HG02852 (cell line): ENCODE measurements around the gene SECTM1.

Experiments used
- ATAC-seq: cut with Tn5 transposase; IDR thresholded peaks from one replicate; pipeline ENCODE4 v1.9.1; 2021; ENCODE audit warnings: mild to moderate bottlenecking, moderate library complexity; ENCODE audit not compliant: unreplicated experiment

Gene SECTM1

GRCh38 chr17:82283208-82283749, 50.3 kb downstream of the SECTM1 start:
- ATAC-seq = no peak

DNA sequence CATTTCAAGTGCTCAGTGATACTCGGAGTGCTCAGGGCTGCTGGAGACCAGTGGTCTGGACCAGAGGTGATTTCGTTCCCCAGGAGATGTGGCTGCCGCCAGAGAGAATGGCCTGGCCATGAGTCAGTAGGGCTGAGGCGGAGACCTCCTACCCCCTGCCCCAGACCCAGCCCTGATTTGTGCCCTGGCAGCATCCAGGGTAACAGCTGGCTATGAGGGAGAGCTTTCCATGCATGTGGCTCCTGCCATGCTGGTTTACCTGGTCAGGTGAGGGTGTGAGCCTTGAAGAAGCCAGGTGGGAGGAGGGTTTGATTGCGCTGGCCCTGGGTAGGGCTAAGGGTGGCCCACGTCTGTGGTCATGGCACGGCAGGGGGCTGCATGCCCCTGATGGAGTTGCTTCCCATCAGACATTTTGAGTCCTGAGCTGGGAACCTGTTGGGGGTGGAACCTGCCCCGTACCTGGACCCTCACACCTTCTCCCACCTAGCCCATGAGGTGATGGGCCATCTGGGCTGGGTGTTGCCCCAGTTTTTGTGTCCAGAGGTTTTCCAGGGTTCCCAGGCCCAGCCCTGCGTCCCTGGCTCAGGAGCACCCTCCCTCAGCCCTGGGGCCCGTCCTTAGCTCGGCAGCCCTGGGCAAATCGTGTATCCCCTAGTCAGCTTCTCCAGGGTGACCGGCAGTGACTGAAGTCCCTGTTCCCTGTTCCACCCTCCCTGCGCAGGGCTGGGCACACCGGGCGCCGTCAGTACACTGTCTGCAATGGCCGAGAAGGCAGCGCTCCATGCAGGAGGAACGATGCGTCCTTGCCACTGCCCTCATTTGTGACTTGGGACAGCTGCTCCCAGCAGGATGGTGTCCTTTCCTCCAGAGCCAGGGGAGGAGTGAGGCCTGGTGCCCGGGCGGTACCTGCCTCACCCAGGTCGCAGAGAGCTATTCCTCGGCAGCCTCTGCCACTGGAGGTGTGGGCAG, 51.0 kb downstream of the SECTM1 start:
- no peak for ATAC-seq

DNA sequence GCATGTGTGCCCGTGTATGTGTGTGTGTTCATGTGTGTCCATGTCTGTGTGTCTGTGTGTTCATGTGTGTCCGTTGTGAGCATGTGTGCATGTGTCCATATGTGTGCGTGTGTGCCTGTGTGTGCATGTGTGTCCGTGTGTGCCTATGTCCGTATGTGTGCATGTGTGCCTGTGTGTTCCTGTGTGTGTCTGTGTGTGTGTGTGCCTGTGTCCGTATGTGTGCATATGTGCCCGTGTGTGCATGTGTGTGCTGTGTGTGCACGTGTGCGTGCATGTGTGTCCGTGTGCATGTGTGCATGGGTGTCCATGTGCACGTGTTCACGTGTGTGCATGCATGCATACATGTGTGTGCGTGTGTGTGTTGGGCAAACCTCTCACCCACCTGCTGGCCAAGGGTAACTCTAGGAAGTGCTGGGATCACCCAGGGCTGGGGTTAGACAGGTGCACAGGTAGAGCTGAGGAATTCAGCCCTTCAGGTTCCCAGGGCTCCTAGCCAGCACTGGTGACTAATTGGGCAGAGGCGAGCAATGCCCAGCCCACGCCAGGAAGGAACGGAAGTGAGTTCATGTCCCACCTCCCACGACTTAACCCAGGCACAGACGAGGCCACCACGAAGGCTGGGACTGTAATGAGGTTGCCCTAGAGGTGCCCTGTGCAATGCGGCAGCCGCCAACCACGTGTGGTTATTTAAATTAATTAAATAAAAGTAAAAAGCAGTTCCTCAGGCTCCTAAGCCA, 51.9 kb downstream of the SECTM1 start:
- no peak for ATAC-seq

GRCh38 chr17:82281076-82281475, 52.5 kb downstream of the SECTM1 start:
- no peak for ATAC-seq

- ATAC-seq = no peak
These were observed 53.0 kb downstream of the SECTM1 start for GRCh38 chr17:82280537-82280936.

DNA sequence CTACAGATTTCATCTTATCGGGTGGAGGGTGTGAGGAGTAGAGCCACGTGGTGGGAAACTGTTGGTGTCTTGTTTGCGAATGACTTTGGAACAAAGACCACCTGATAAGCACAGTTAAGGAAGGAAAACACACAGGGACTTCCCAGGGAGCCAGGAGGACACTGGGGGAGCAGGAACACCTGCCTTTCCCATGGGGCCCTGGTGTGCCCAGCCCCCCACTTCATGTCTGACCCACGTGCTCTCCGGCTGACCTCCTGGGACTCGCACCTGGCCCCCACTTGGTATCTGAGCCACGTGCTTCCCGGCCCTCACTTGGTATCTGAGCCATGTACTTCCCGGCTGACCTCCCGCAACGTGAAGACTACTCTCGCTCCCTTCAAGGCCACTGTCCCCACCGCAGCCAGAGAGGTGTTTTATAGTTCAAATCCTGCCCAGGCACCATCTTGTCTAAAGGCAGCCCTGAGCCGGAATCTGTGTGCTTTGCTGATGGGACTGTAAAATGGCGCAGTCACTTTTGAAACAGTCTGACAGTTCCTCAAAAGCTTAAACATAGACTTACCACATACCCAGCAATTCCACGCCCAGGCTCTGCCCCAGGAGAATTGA, 54.7 kb downstream of the SECTM1 start:
- ATAC-seq = no peak

GRCh38 chr17:82278308-82278707, 55.3 kb downstream of the SECTM1 start:
- no peak for ATAC-seq

DNA sequence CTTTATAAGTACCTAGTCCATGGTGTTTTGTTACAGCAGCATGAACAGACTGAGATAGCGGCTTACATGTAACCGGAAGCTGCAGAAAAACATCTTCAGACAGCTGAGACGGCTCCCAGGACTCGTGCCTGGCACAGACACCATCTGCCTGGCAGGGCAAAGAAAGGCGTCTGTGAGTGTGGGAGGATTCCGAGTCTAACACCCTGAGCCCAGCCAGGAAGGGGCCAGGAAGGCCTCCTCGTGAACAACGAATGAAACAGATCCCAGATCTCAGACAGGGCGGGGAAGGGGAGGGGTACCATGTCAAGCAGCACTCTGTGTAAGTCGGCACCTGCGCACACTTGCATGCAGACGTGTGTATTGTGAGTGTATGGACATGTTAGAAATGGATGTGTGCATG, 55.7 kb downstream of the SECTM1 start:
- no peak for ATAC-seq

GRCh38 chr17:82276938-82277337, 56.6 kb downstream of the SECTM1 start:
- ATAC-seq = no peak

- no peak for ATAC-seq
These were observed 58.2 kb downstream of the SECTM1 start for GRCh38 chr17:82275326-82275725.

DNA sequence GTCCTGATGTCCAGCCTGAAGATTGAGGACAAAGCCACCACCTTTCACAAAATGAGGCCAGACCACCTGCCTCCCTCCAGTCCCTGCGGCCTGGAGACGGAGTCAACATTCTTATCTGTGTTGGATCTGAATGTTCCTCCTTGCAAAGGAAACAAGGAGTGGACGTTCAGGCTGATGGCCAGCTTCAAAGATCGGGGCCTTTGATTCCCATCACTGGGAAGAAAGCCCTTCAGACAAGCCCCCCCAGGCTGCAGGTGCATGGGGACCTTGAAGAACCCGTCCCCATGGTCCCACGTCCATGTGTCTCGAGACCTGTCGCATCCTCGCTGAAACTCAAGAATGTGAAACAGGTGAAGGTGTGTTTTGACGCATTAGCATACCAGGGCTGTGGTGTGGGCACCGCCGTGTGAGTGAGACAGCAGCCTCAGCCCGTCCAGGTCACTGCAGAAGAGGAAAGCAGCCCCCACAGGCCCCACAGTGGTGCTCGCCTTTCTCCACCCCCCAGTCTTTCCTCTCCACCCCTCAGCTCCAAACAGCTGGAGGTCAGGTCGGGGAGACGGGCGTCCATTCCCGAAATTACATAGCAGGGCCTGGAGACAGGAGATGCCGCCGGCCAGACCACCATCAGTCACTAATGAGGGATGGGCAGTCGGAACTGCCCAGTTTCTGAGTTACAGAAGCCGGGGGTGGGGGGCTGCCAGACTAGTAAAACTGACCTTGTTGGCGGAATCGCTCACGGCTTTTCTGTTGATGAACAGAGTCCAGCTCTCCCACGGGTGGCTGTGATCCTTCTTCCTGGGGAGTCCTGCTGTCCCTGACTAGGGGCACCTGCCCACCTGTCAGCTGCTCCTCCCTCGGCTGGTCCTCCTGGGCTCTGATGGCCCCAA, 59.2 kb downstream of the SECTM1 start:
- no peak for ATAC-seq

DNA sequence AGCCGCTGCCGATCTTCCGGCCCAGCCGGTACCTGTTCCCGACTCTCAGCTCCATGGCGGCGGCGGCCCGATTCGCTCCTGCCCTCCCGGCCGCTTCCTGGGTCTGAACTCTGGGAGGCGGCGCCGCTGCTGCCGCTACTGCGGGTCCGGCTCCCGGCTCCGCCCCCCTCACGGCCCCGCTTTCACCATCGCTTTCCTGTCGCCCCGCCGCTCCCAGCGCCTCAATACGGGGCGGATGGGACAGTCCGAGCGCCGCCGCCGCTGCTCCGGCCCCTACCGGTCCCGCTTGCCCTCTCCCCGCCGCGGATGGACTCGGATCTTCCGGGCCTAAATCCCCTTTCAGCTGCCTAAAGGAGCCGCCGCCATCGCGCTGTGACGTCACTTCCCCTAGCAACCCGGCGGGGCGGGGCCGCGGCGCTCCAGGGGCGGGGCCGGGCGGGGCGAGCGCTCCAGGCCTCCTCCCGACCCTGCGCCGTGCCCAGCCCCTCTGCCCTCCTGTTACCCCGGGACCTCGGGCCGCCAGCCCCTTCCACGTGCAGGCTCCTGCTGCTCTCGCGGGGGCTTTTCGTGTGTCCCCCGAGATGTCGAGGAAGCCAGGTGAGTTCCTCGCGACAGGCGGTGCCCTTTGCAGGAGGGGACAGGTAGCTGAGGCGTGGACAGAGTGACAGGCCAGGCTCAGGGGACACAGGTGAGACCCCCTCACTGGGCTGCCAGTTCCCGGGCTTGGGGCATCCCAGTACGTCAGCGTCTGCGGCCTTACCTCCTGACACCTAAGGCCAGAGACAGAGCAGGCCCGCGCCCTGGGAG, 60.0 kb downstream of the SECTM1 start, which contains the start of gene CSNK1D:
Gene CSNK1D (minus strand): TSS at position 374 of the 807 bp plus-strand sequence. CDS start 319 bp downstream, at position 55.
- ATAC-seq = peak; percentile 78

DNA sequence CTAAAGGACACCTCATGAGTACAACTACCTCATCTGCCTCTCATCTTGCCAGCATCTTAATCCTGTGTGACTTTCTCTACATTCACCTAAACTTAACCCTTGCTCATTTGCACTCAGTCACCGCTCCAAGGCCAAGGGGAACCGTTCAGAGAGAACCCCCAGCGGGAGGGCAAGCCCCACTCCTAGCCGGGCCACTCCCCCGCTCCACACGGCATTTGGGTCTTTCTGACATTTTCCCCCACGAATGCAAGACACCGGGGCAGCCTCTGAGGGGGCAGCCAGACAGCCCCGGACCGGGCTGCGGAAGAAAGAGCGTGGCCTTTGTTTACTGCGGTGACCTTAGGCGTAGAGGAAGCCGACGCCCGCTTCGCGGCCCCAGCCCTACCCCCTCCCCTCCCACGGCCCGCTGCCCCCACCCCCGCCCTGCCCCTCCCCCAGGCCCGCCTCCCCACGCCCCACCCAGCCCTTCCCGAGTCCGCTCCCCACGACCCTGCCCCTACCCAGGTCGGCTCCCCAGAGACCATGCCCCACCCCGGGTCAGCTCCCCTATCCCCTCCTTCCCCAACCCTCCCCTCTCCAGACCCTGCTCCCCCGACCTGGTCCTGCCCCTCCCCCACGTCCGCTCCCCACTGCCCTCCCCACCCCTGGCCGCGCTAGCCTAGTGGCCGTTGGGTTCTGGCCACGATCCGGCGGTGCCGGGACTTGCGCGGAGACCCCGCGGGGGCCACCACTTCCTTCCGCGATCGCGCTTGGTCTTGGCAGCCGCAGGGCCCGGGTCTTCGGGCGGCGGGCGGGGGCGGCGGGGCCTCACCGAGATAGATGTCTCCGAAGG, 60.9 kb downstream of the SECTM1 start:
- ATAC-seq = peak; percentile 11

DNA sequence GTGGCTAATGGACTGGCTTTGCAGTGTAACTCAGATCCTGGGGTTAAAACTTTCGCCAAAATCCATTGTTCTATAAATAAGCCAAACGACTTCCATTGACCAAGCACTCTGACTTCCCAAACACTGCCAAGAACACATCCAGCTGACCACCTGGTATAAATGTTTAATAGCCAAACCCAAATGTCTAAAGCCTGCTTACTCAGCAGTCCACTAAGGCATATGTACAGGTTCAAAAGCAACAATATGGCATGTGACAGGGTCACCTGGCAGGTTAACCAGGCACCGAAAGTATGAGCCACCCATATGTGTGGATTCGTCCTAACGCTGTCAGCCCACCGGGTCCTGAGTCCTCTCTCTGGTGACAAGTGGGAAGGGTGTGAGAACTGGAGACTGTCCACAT, 62.2 kb downstream of the SECTM1 start:
- no peak for ATAC-seq
